Tibial nerve (tissue), 3 donors: ENCODE measurements around the gene NELFA.

Experiments
- CTCF ChIP-seq, 5 experiments: fragments of 200-600 bp in 3 of 5; fragments of 450-650 bp in 2 of 5; sonication (generic) in 3 of 5; IDR thresholded peaks; one replicate each; pipeline ENCODE4 v1.5.1; 2016 to 2019; ENCODE audit warnings: antibody characterized with exemption in 5 of 5, mild to moderate bottlenecking in 3 of 5, moderate library complexity in 2 of 5
- POLR2A ChIP-seq, 2 donors: fragments of 450-650 bp; IDR thresholded peaks; one replicate each; pipeline ENCODE4 v1.6.1; 2017; ENCODE audit warnings: antibody characterized with exemption in 2 of 2, mild to moderate bottlenecking in 2 of 2, moderate library complexity in 2 of 2

GRCh38 chr4:1948892-1949436 is 59.8 kb downstream of the NELFA start:
- TF ChIP-seq CTCF (IDR thresholded peaks at IDR 0.05): no peak
- TF ChIP-seq POLR2A (IDR thresholded peaks at IDR 0.05): no peak
